ENCODE data around the gene PRKN.

- TF ChIP-seq CTCF (IDR thresholded peaks at IDR 0.05; ENCODE audit: extremely low read depth in 1 of 2, insufficient read depth in 1 of 2, low read depth in 1 of 2, low read length in 2 of 2): no peak
- no peak for TF ChIP-seq POLR2A (IDR thresholded peaks at IDR 0.05; ENCODE audit: low read depth, low read length)
- no peak for TF ChIP-seq FOS (IDR thresholded peaks at IDR 0.05; ENCODE audit: borderline replicate concordance, insufficient read depth, low read length)
Observed at GRCh38 chr6:161443848-161444247, 1283.7 kb downstream of the PRKN start.

Measured in endothelial cell of umbilical vein (primary cell).